Epithelial cell of umbilical artery (primary cell): ENCODE results near the gene BZW2. TPM values are rescaled to one million over a fixed set of nuclear protein-coding genes. Genes with fewer than 3 reads are reported as not detected.

Source experiments
- total RNA-seq: library from RNA; depleted of rRNA; stranded (reverse); fragments of >200 nt; gene quantifications from 2 replicates; pipeline ENCODE4 v1.2.3, GENCODE V29; 2014

The BZW2 gene
- 100 and 119 TPM in 2 replicates for total RNA-seq

GRCh38 chr7:16645593-16646471, at the start of gene BZW2, which contains the start of gene ANKMY2:
Gene BZW2 (plus strand): TSS chr7:16646181. CDS start chr7:16665444, 19,263 bp downstream.
Gene ANKMY2 (minus strand): TSS chr7:16645754. CDS start chr7:16645573, 181 bp downstream.

GRCh38 chr7:16753102-16753931, 107.3 kb downstream of the BZW2 start, which contains the start of gene TSPAN13:
Gene TSPAN13 (plus strand): TSS chr7:16753755. CDS start chr7:16753968, 213 bp downstream.

Other genes with a start within 250 kb of the BZW2 start
- 1.3 and 1.7 TPM in 2 replicates for gene CRPPA, start 224.6 kb upstream of the BZW2 start, total RNA-seq
- not detected in 2 replicates for gene SOSTDC1, start 180.4 kb upstream of the BZW2 start, total RNA-seq
- not detected in 2 replicates for gene LRRC72, start 119.4 kb upstream of the BZW2 start, total RNA-seq
- gene ANKMY2, start 427 bp upstream of the BZW2 start, total RNA-seq, result 10.4 and 16.0 TPM in 2 replicates
- 13.1 and 32.5 TPM in 2 replicates for gene TSPAN13, start 107.6 kb downstream of the BZW2 start, total RNA-seq
- not detected in 2 replicates for gene AGR2, start 158.8 kb downstream of the BZW2 start, total RNA-seq
- not detected in 2 replicates for gene AGR3, start 235.8 kb downstream of the BZW2 start, total RNA-seq